ENCODE data around the gene PLPP7. TPM values are rescaled to one million over a fixed set of nuclear protein-coding genes. Genes with fewer than 3 reads are reported as not detected.
"Not testable (repeated sequence)": the region's sequence is repeated elsewhere in the genome, so short reads cannot be mapped to it uniquely, and the experiment has no call there.

The PLPP7 gene
- total RNA-seq, 2 experiments from 2014 or later: 0.42 to 0.65 TPM

DNA sequence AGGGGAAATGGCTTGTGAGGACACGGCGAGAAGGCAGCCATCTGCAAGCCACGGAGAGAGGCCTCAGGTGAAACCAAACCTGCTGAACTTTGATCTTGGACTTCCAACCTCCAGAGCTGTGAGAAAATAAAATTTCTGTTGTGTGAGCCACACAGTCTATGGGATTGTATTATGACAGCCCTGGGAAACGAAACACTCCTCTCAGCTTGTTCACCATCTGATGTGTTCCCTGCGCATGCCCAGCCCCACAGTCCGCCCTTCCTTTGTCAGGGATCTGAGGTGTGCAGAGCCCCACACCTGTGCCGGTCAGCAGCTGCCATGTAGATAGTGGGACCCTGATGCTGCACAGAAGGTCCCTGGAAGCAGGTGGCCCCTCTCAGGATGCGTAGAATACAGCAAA, 34.1 kb downstream of the PLPP7 start:
- Mint-ChIP-seq H3K9me3 (no peaks in the 10 kb centered on the region), H3K4me1 (no peaks in the 10 kb centered on the region), H3K27me3 (no peaks in the 10 kb centered on the region), H3K36me3 (no peaks in the 10 kb centered on the region), H3K4me3 (no peak overlapping the region), H3K27ac (no peak overlapping the region)
- ATAC-seq (ENCODE audit: low read depth): no peak
- POLR2A ChIA-PET: no interaction called here
- no peak for DNase-seq

GRCh38 chr9:131324736-131325679, 35.5 kb downstream of the PLPP7 start:
- no peaks in the 10 kb centered on the region for H3K4me1 Mint-ChIP-seq
- POLR2A ChIA-PET: interaction anchor here (0.7 kb wide), 1 partner anchor 153 kb away, joined by 4 read pairs; no protein-coding TSS in a partner anchor
- H3K27me3 Mint-ChIP-seq: peaks cover 6% of the 10 kb centered on the region
- H3K27ac Mint-ChIP-seq: peak overlapping the region; percentile 38
- ATAC-seq (ENCODE audit: low read depth) (no peak), DNase-seq (no peak)
- H3K36me3 Mint-ChIP-seq: no peaks in the 10 kb centered on the region
- H3K9me3 Mint-ChIP-seq: no peaks in the 10 kb centered on the region
- H3K4me3 Mint-ChIP-seq: no peak overlapping the region

DNA sequence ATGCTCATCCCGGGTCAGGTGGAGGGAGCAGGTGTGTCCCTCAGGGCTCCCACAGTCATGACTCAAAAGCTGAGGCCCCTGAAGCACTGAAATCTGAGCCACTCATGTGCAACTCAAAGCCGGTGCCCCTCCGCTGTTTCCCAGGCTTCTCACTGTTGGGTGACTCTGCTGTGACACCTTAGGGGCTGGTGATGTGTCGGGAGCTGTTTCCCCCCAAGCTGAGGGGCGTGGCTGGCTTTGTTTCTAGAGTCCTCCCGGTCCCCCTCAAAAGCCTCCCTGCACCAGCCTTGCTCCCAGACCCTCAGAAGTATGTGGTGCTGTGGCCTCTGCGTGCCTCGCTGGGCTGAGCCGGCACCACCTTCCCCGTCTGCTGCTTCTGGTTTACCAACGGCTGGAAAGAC, 39.7 kb downstream of the PLPP7 start:
- DNase-seq: no peak
- no peak for ATAC-seq (ENCODE audit: low read depth)
- no peaks in the 10 kb centered on the region for H3K9me3 Mint-ChIP-seq
- H3K36me3 Mint-ChIP-seq: no peaks in the 10 kb centered on the region
- POLR2A ChIA-PET: no interaction called here
- H3K27ac Mint-ChIP-seq: no peak overlapping the region
- peaks cover 6% of the 10 kb centered on the region for H3K27me3 Mint-ChIP-seq
- H3K4me1 Mint-ChIP-seq: no peaks in the 10 kb centered on the region
- no peak overlapping the region for H3K4me3 Mint-ChIP-seq

DNA sequence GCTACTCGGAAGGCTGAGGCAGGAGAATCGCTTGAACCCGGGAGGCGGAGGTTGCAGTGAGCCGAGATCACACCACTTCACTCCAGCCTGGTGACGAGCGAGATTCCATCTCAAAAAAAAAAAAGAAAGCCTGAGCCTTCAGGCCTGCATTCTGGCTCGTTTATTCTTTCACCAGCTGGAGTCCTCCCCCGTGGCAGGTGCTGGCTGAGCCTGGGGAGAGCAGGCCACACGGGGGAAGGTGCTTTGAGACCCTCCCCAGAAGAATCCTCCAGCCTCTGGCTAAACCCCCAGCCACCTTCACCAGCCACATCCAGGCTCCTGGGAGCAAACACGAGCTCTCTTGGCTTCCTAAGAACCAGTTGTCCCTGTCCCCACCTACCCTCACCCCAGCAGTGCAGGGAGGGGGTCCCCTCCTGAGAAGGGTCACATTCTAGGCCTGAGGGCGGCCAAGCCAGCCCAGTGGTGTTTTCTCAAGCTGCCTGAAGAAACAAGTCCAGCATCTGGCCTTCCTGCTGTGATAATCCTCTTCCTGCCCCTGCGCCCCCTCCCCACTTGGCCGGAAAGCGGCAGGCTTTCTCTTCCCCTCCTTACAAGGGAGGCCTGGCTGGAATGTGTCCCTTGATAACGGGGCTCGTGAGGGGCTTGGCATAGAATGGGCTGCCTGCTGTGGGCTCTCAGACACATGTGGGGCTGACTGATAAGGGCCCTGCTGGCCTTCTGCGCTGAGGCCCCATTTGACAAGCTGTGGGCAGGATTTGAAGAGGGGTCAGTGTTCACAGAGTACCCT, 41.5 kb downstream of the PLPP7 start:
- peaks cover 6% of the 10 kb centered on the region for H3K27me3 Mint-ChIP-seq
- no peaks in the 10 kb centered on the region for H3K36me3 Mint-ChIP-seq
- H3K9me3 Mint-ChIP-seq: no peaks in the 10 kb centered on the region
- no peak overlapping the region for H3K27ac Mint-ChIP-seq
- no peak overlapping the region for H3K4me3 Mint-ChIP-seq
- POLR2A ChIA-PET: interaction anchor here (1.6 kb wide), 1 partner anchor 75 kb away, joined by 4 read pairs; no protein-coding TSS in a partner anchor
- DNase-seq (no peak), ATAC-seq (ENCODE audit: low read depth) (no peak)
- peaks cover under 1% of the 10 kb centered on the region for H3K4me1 Mint-ChIP-seq

- H3K27me3 Mint-ChIP-seq; H3K27ac Mint-ChIP-seq; H3K4me3 Mint-ChIP-seq; DNase-seq; ATAC-seq (ENCODE audit: low read depth); H3K4me1 Mint-ChIP-seq; POLR2A ChIA-PET; H3K9me3 Mint-ChIP-seq; H3K36me3 Mint-ChIP-seq: not testable (repeated sequence)
These were observed 42.5 kb downstream of the PLPP7 start for GRCh38 chr9:131331996-131332395.

- ATAC-seq (ENCODE audit: low read depth) (no peak), DNase-seq (no peak)
- no peaks in the 10 kb centered on the region for H3K36me3 Mint-ChIP-seq
- H3K9me3 Mint-ChIP-seq: no peaks in the 10 kb centered on the region
- H3K4me3 Mint-ChIP-seq: no peak overlapping the region
- peaks cover 6% of the 10 kb centered on the region for H3K27me3 Mint-ChIP-seq
- POLR2A ChIA-PET: no interaction called here
- peak overlapping the region; percentile 48 for H3K27ac Mint-ChIP-seq
- peaks cover 4% of the 10 kb centered on the region for H3K4me1 Mint-ChIP-seq
These were observed 44.5 kb downstream of the PLPP7 start for GRCh38 chr9:131333771-131334628.

DNA sequence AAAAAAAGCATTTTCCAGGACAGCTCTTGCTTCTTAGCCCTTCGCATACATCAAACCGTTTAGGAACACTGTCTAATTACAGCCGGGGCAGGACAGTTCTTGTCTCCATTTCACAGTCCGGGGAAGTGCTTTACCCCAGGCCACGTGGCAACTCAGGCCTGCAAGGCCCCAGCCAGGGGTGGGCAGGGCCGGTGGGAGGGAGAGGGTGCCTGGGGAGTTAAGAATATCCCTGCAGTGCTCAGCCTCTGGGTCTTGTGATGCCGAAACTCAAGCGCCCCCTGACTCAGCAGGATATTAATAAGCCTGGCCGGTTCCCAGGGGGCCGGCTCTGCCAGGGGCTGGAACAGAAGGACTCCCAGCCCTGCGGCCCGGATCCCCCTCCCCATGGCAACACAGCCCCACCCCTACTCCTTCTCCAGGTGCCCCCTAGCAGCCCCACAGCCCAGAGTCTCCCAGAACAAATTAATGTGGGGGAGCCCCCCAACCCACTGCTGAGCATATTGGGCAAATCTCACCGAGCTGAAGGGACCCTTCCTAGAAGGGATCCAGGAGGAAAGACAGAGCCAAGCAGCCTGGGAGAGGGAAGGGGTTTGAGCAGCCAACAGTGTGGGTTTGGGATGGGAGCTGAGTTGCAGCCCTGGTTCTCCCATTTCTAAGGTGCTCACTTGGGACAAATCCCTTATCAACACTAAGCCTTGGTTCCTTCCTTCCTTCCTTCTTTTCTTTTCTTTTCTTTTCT, 45.3 kb downstream of the PLPP7 start:
- Mint-ChIP-seq H3K4me3 (no peak overlapping the region), H3K36me3 (no peaks in the 10 kb centered on the region), H3K27me3 (peaks cover 5% of the 10 kb centered on the region), H3K4me1 (peaks cover 4% of the 10 kb centered on the region), H3K9me3 (no peaks in the 10 kb centered on the region), H3K27ac (no peak overlapping the region)
- no peak for DNase-seq
- POLR2A ChIA-PET: no interaction called here
- ATAC-seq (ENCODE audit: low read depth): no peak

GRCh38 chr9:131335368-131335755, 45.8 kb downstream of the PLPP7 start:
- POLR2A ChIA-PET: interaction anchor here (1.6 kb wide), 1 partner anchor 79 kb away, joined by 11 read pairs; no protein-coding TSS in a partner anchor
- Mint-ChIP-seq H3K4me1 (peaks cover 4% of the 10 kb centered on the region), H3K9me3 (no peaks in the 10 kb centered on the region), H3K27ac (no peak overlapping the region), H3K4me3 (no peak overlapping the region), H3K27me3 (peaks cover 8% of the 10 kb centered on the region), H3K36me3 (no peaks in the 10 kb centered on the region)
- no peak for ATAC-seq (ENCODE audit: low read depth)
- no peak for DNase-seq

DNA sequence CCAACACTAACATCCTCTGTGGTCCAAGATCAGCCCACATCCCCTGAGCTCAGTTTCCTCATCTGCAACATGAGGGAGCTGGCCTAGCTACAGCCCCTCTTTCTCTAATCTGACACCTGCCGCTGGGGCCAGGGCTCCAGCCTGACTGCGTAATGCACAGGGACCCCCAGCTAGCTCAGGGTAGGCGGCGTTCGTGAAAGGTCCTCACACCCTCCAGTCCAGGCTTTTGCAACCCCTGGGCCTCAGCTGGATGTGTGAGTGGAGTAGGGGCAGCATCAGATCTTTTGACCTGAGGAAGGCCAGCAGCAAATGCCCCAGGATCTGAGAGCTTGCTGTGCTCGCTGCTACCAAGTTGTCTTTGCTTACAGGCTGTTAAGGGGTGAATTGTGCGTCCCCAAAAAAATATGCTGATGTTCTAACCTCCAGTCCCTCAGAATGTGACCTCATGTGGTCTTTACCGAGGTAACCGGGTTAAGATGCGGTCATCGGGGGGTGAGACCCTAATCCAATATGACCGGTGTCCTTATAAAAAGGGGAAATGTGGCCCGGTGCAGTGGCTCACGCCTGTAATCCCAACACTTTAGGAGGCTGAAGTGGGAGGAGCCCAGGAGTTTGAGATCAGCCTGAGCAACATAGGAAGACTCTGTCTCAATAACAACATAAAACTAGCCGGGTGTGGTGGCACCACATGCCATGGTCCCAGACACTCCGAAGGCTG, 47.8 kb downstream of the PLPP7 start:
- no peak for ATAC-seq (ENCODE audit: low read depth)
- H3K4me1 Mint-ChIP-seq: peaks cover 4% of the 10 kb centered on the region
- no peaks in the 10 kb centered on the region for H3K36me3 Mint-ChIP-seq
- DNase-seq: no peak
- POLR2A ChIA-PET: interaction anchor here (0.5 to 1.1 kb wide), 3 partner anchors 212 to 641 kb away, joined by 3 read pairs; partner anchors contain the start of gene NUP214
- H3K9me3 Mint-ChIP-seq: no peaks in the 10 kb centered on the region
- peaks cover 24% of the 10 kb centered on the region for H3K27me3 Mint-ChIP-seq
- peak overlapping the region; percentile 60 for H3K27ac Mint-ChIP-seq
- H3K4me3 Mint-ChIP-seq: no peak overlapping the region

DNA sequence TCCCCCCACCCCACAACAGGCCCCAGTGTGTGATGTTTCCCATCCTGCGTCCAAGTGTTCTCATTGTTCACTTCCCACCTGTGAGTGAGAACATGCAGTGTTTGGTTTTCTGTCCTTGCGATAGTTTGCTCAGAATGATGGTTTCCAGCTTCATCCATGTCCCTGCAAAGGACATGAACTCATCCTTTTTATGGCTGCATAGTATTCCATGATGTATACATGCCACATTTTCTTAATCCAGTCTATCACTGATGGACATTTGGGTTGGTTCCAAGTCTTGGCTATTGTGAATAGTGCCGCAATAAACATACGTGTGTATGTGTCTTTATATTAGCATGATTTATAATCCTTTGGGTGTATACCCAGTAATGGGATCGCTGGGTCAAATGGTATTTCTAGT, 49.7 kb downstream of the PLPP7 start:
- H3K36me3 Mint-ChIP-seq; H3K9me3 Mint-ChIP-seq; H3K4me1 Mint-ChIP-seq; H3K27ac Mint-ChIP-seq; ATAC-seq (ENCODE audit: low read depth); H3K4me3 Mint-ChIP-seq; DNase-seq; POLR2A ChIA-PET: not testable (repeated sequence)
- H3K27me3 Mint-ChIP-seq: peaks cover 39% of the 10 kb centered on the region

GRCh38 chr9:131344931-131345535, 55.5 kb downstream of the PLPP7 start:
- H3K27me3 Mint-ChIP-seq: peaks cover 39% of the 10 kb centered on the region
- not testable (repeated sequence) for DNase-seq; H3K4me1 Mint-ChIP-seq; H3K27ac Mint-ChIP-seq; ATAC-seq (ENCODE audit: low read depth); H3K36me3 Mint-ChIP-seq; H3K4me3 Mint-ChIP-seq; H3K9me3 Mint-ChIP-seq
- POLR2A ChIA-PET: interaction anchor here (1.4 kb wide), 1 partner anchor 28 kb away, joined by 3 read pairs; no protein-coding TSS in a partner anchor
